Stimulated activated CD4-positive, alpha-beta T cell treated with anti-CD3 and anti-CD28 coated beads, TNF-alpha, amount 100 ng/mL, for 1 hour (primary cell): ENCODE results near the gene KLHL33.

Source experiments
- DNase-seq, 3 donors: peaks; one replicate each; pipeline ENCODE4 v3.0.0-alpha.2; 2020; ENCODE audit warnings: low read depth in 3 of 3, low spot score in 1 of 3

KLHL33 gene

GRCh38 chr14:20417250-20418186 lies 18.4 kb downstream of the KLHL33 start:
- no peak for DNase-seq

GRCh38 chr14:20416223-20416622 lies 19.7 kb downstream of the KLHL33 start:
- no peak for DNase-seq

GRCh38 chr14:20415782-20416206 lies 20.2 kb downstream of the KLHL33 start:
- DNase-seq = no peak

GRCh38 chr14:20413744-20414082 lies 22.3 kb downstream of the KLHL33 start:
- no peak for DNase-seq

GRCh38 chr14:20412876-20413743 lies 22.9 kb downstream of the KLHL33 start, which contains the start of gene TEP1:
Gene TEP1 (minus strand): TSS chr14:20413501. CDS start chr14:20408439, 5,062 bp downstream.
- DNase-seq = peak; percentile 21 to 56 (median 48)

GRCh38 chr14:20412411-20412810 lies 23.6 kb downstream of the KLHL33 start:
- no peak for DNase-seq

- no peak for DNase-seq
Observed at GRCh38 chr14:20409226-20409625, 26.7 kb downstream of the KLHL33 start.

- DNase-seq = no peak
Observed at GRCh38 chr14:20403521-20403920, 32.4 kb downstream of the KLHL33 start.

GRCh38 chr14:20400965-20401593 lies 34.9 kb downstream of the KLHL33 start:
- DNase-seq = no peak

GRCh38 chr14:20400589-20400964 lies 35.4 kb downstream of the KLHL33 start:
- DNase-seq = no peak

- DNase-seq = no peak
Observed at GRCh38 chr14:20397511-20397910, 38.5 kb downstream of the KLHL33 start.

GRCh38 chr14:20391505-20391904 lies 44.5 kb downstream of the KLHL33 start:
- no peak for DNase-seq

GRCh38 chr14:20388159-20388558 lies 47.8 kb downstream of the KLHL33 start:
- DNase-seq = no peak

- DNase-seq = no peak
Observed at GRCh38 chr14:20387576-20387975, 48.4 kb downstream of the KLHL33 start.

GRCh38 chr14:20386276-20386855 lies 49.6 kb downstream of the KLHL33 start:
- DNase-seq = no peak

- DNase-seq = no peak
Observed at GRCh38 chr14:20384886-20385285, 51.1 kb downstream of the KLHL33 start.

- no peak for DNase-seq
Observed at GRCh38 chr14:20384321-20384720, 51.6 kb downstream of the KLHL33 start.

- no peak for DNase-seq
Observed at GRCh38 chr14:20383636-20384035, 52.3 kb downstream of the KLHL33 start.

GRCh38 chr14:20383032-20383431 lies 52.9 kb downstream of the KLHL33 start:
- no peak for DNase-seq

- no peak for DNase-seq
Observed at GRCh38 chr14:20382526-20382925, 53.4 kb downstream of the KLHL33 start.

GRCh38 chr14:20381341-20381740 lies 54.6 kb downstream of the KLHL33 start:
- DNase-seq = no peak
